Measurements from ENCODE around the gene EPX.

Gene EPX

GRCh38 chr17:58224315-58224714 is 31.8 kb downstream of the EPX start:
- no peak for DNase-seq (ENCODE audit: low read depth in 1 of 2, low spot score in 1 of 2)

- DNase-seq (ENCODE audit: low read depth in 1 of 2, low spot score in 1 of 2), result no peak
Measured at GRCh38 chr17:58227733-58228132, 35.2 kb downstream of the EPX start.

- DNase-seq (ENCODE audit: low read depth in 1 of 2, low spot score in 1 of 2), result no peak
Measured at GRCh38 chr17:58228679-58229078, 36.2 kb downstream of the EPX start.

DNA sequence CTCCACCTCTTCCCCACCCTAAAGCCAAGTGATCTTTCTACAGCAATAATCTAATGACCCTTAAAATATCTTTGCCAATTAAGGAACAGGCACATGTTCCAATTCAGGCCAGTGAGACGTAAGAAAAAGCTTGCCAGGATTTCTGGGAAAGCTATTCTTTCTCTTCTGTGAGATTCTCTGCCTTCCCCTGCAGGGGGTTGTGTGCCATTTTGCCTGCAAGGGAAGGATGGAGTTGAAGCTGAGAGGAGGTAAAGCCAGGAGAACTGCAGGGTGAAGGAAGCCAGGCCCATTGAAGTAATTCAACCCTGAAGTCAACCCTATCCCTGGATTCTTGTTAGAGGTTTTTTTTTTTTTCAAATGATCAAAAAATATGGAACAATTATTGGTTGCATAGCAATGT is 36.9 kb downstream of the EPX start:
- DNase-seq (ENCODE audit: low read depth in 1 of 2, low spot score in 1 of 2), result no peak

- no peak for DNase-seq (ENCODE audit: low read depth in 1 of 2, low spot score in 1 of 2)
Measured at GRCh38 chr17:58229881-58230280, 37.4 kb downstream of the EPX start.

GRCh38 chr17:58231641-58232040 is 39.1 kb downstream of the EPX start:
- no peak for DNase-seq (ENCODE audit: low read depth in 1 of 2, low spot score in 1 of 2)

GRCh38 chr17:58232707-58233156 is 40.2 kb downstream of the EPX start:
- no peak for DNase-seq (ENCODE audit: low read depth in 1 of 2, low spot score in 1 of 2)

GRCh38 chr17:58233543-58233942 is 41.0 kb downstream of the EPX start:
- no peak for DNase-seq (ENCODE audit: low read depth in 1 of 2, low spot score in 1 of 2)

GRCh38 chr17:58234512-58234911 is 42.0 kb downstream of the EPX start:
- DNase-seq (ENCODE audit: low read depth in 1 of 2, low spot score in 1 of 2), result no peak

DNA sequence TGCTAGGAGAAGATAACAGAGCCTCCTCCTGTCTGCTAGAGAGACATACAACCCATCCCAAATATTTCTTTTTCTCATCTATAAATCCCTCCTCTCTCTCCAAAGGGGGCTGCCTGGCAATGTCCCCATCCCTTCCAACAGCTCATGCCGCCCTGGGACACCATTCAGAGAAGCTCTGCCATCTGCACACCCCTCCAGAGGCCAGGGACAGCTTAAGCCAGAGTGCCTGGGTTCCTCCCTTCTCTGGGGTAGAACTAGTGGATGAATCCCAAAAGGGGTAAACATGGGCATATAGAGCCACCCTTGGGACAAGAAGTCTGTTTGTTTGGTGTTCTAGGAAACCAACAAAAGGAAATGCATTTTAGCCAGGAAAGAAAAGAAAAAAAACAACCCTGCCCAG is 43.3 kb downstream of the EPX start:
- DNase-seq (ENCODE audit: low read depth in 1 of 2, low spot score in 1 of 2), result no peak

GRCh38 chr17:58236394-58236793 is 43.9 kb downstream of the EPX start:
- DNase-seq (ENCODE audit: low read depth in 1 of 2, low spot score in 1 of 2), result no peak

GRCh38 chr17:58238147-58238634 is 45.7 kb downstream of the EPX start, which contains the start of gene LPO:
Gene LPO (plus strand): TSS chr17:58238584. CDS start chr17:58242980, 4,396 bp downstream.
- DNase-seq (ENCODE audit: low read depth in 1 of 2, low spot score in 1 of 2), result no peak

GRCh38 chr17:58239987-58240386 is 47.5 kb downstream of the EPX start:
- DNase-seq (ENCODE audit: low read depth in 1 of 2, low spot score in 1 of 2), result no peak

GRCh38 chr17:58242171-58242784 is 49.8 kb downstream of the EPX start:
- no peak for DNase-seq (ENCODE audit: low read depth in 1 of 2, low spot score in 1 of 2)

DNA sequence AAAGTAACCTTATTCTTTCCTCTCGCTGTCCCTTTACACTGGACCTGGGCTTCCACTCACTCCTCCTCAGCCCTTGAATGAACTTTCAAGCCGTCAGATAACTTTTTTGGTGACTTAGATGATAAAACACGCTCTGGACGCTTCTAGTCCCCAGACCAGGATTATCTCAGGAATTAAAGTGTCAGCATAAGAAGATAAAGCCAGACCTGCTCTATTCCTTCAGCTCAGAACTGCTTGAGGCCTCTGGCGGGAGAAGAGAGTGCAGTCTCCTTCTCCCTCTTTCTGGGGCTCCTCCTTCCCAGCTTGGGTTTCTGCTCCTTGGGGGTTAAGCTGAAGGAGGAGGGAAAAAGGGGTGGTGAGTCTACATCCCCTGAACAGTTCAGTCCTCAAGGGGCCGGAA is 52.4 kb downstream of the EPX start:
- no peak for DNase-seq (ENCODE audit: low read depth in 1 of 2, low spot score in 1 of 2)

DNA sequence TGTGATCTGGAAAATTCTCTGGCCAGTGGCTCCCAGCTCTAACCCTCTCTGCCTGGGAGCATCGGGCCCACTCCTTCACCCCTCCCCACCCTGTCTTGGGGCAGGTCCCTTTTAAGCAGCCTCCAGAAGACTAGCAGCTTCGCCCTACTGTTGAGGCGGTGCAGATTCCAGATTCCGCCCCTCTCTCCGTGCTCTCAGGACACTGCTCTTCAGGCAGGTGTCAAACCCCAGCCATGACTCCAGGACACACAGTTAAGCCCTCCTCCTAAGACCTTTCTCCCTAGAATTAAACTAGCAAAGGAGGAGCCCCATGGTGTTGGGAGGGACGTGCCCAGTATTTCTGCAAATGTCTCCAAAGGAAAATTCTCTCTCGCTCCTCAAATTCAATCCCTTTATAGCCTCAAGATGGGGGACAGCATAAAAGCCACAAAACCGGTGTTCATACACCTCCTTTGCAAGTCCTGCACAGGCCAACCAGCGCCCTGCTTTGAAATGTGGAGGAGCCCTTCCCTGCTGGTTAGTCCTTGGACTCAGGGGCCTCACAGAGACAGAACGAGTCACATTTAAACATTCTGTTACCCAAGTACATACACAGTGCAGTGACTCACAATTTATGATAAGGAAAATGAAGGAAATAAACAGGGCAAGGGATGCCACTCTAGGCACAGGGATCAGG is 53.0 kb downstream of the EPX start:
- no peak for DNase-seq (ENCODE audit: low read depth in 1 of 2, low spot score in 1 of 2)

- DNase-seq (ENCODE audit: low read depth in 1 of 2, low spot score in 1 of 2), result no peak
Measured at GRCh38 chr17:58246104-58246740, 53.7 kb downstream of the EPX start.

DNA sequence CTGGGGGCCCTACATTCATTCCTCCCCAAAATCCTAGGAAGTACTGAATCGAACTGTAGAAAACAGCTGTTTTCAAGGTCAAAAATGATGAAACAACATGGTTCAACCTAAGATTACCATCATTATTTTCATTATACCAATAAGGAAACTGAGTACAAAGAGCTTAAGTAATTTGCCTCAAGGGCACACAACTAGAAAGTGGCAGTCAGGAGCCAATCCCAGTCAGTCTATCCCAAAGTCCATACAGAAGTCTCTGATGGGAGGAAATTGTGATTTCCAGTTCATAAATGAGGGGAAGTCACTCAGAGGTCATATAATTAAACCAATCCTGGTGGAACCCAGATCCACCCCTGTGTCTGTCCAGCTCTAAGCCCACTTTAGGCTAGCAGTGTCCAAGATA is 54.3 kb downstream of the EPX start:
- DNase-seq (ENCODE audit: low read depth in 1 of 2, low spot score in 1 of 2), result no peak

DNA sequence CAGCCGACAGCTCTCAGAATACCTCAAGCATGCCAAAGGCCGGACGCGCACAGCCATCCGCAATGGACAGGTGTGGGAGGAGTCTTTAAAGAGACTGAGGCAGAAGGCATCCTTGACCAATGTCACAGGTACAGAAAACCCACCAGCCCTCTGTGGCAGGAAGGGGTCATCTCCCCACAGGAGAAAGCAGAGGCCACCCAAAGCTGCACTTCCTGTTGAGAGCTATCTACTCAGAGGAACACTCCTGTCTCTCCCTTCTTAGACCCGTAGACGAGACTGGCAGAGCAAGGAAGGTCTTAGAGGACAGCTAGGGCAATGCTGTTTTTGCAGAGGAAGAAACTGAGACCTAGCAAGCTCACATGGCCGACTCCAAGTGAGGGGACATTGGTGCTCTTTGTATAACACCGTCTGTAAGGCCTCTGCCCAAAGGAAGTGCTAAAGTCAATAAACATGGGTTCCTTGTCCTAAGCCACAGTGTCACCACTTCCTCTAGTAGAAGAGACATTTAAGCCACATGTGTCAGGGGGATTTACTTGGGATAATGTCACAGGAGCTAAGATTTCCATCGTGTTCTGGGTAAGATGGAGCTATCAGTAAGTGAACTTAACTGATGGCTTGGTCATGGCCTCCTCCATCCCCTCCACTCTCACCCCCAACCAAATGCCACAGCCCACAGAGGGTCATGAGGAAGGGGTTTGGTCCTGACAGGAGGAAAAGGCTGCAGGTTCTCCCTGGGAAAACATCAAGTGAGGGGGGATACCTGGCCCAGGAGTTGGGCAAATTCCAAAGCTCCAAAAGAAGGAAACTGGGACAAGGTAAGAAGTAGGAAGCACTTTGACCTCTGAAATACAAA is 55.2 kb downstream of the EPX start:
- no peak for DNase-seq (ENCODE audit: low read depth in 1 of 2, low spot score in 1 of 2)

DNA sequence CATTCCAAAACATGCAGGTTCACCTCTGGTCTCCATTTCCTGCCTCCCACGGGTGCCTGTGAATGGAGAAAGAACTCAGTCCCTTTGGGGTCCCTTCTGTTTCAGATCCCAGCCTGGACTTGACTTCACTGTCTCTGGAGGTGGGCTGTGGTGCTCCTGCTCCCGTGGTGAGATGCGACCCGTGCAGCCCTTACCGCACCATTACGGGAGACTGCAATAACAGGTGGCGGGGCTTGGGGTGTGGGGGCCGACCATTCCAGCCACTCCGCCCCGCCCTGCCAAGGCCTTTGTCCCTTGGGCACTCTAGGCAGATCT is 56.4 kb downstream of the EPX start:
- no peak for DNase-seq (ENCODE audit: low read depth in 1 of 2, low spot score in 1 of 2)

DNA sequence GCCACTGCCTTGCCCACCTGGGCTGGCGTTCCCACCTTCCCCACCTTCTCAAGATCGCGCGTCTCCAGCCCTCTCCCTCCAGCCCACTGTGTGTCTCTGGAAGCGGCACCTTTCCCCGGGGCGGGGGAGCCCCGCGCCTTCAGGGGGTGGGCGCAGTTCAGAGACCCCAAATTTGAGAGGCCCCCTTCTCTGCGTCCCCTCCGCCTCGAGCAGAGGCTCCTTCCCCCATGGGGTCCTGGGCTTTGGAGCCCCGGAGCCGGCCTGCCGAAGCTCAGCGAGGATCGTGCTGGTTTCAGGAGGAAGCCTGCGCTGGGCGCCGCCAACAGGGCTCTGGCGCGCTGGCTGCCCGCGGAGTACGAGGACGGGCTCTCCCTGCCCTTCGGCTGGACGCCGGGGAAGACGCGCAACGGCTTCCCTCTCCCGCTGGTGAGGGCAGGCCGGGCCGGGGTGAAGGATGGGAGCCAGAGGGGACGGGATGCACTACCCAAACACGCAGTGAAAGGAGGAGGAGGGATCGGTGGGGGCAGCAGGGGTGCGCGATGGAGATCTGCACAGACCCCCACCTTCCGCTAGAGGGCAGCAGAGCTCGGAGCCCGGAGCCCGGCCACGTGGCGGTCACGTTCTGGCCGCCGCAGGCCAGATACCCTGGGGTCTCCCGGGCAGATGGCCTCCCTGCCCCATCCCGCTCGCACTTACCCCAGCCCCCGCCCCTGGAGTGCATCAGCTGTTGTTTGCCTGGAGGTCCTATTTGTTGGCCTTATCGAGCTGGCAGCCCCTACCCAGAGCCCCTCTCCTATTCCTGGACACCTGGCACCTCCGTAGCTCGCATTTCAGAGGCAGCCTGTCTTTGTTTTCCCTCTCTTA is 57.0 kb downstream of the EPX start:
- peak; percentile 55 to 70 for DNase-seq (ENCODE audit: low read depth in 1 of 2, low spot score in 1 of 2)
